GM12878 (cell line): ENCODE measurements around the gene CCDC159. TPM values are rescaled to one million over a fixed set of nuclear protein-coding genes. Genes with fewer than 3 reads are reported as not detected.

Experiments used
- CEBPZ ChIP-seq: fragments of 150-350 bp; IDR thresholded peaks from 2 replicates; pipeline ENCODE4 v1.6.1; 2016; ENCODE audit warnings: low read depth, low read length
- EZH2 ChIP-seq: IDR thresholded peaks from 2 replicates; pipeline ENCODE4 v1.6.1; 2012; ENCODE audit warnings: low read depth, mild to moderate bottlenecking, control low read depth, inconsistent platforms, low read length, borderline replicate concordance; ENCODE audit not compliant: control insufficient read depth
- JUND ChIP-seq: IDR thresholded peaks from 2 replicates; pipeline ENCODE4 v1.6.1; 2012; ENCODE audit warnings: low read depth, mild to moderate bottlenecking, low read length, improper control_type of control experiment, moderate library complexity
- PAX8 ChIP-seq: fragments of 450-650 bp; IDR thresholded peaks from 2 replicates; pipeline ENCODE4 v1.6.1; 2017; ENCODE audit warnings: mild to moderate bottlenecking, moderate library complexity
- SREBF2 ChIP-seq: IDR thresholded peaks from 2 replicates; pipeline ENCODE4 v1.6.1; 2012; ENCODE audit warnings: mild to moderate bottlenecking, low read length
- ZNF24 ChIP-seq: fragments of 450-650 bp; IDR thresholded peaks from 2 replicates; pipeline ENCODE4 v1.6.1; 2017; ENCODE audit warnings: antibody characterized with exemption, mild to moderate bottlenecking
- ZNF274 ChIP-seq: IDR thresholded peaks from one replicate; pipeline ENCODE4 v1.8.0; 2011; ENCODE audit not compliant: insufficient read length, insufficient read depth
- polyA plus RNA-seq, 11 experiments: library from polyadenylated mRNA; depleted of rRNA in 4 of 11; unstranded in 6 of 11; stranded (reverse) in 5 of 11; fragments of >200 nt; fragmentation: Nextera tagmentation in 4 of 11; fragmentation: Illumina TruSeq in 1 of 11; extraction: Ambion mirVana in 4 of 11; extraction: Trizol in 1 of 11; gene quantifications; 1 replicate in 1 of 11; 2 replicates in 10 of 11; pipeline versions ENCODE4 v1.2.1 to v1.2.3, GENCODE V29; 2011 to 2016; ENCODE audit warnings: inconsistent platforms in 2 of 11, missing spikeins in 2 of 11, low read depth in 1 of 11
- total RNA-seq, 4 experiments: library from RNA; depleted of rRNA in 3 of 4; stranded (reverse); fragments of >200 nt in 3 of 4; fragmentation: Illumina TruSeq in 1 of 4; extraction: Trizol in 1 of 4; gene quantifications; 2 replicates each; pipeline versions ENCODE4 v1.2.1 to v1.2.3, GENCODE V29; 2013 to 2021
- TF ChIP-seq, protein P1 (sequence below): fragments of 450-650 bp; IDR thresholded peaks from 2 replicates; pipeline ENCODE4 v1.6.1; 2017; ENCODE audit warnings: mild to moderate bottlenecking, low read depth, inconsistent platforms; ENCODE audit not compliant: poor library complexity, severe bottlenecking
- TF ChIP-seq, protein P2 (sequence below): IDR thresholded peaks from 2 replicates; pipeline ENCODE4 v1.6.1; 2012; ENCODE audit warnings: improper control_type of control experiment, low read depth, low read length; ENCODE audit not compliant: insufficient replicate concordance
- TF ChIP-seq, protein P3 (sequence below): fragments of 450-650 bp; IDR thresholded peaks from 2 replicates; pipeline ENCODE4 v1.6.1; 2017; ENCODE audit warnings: mild to moderate bottlenecking
- TF ChIP-seq, protein P4 (sequence below): IDR thresholded peaks from 2 replicates; pipeline ENCODE4 v1.6.1; 2012; ENCODE audit warnings: low read depth, low read length, improper control_type of control experiment

CCDC159 gene
- total and polyA plus RNA-seq, 10 of the 15 experiments (the other 5 are each of a cell fraction or from before 2014, with no cell fraction given): 0.61 to 14.7 (median 10.1) TPM

DNA sequence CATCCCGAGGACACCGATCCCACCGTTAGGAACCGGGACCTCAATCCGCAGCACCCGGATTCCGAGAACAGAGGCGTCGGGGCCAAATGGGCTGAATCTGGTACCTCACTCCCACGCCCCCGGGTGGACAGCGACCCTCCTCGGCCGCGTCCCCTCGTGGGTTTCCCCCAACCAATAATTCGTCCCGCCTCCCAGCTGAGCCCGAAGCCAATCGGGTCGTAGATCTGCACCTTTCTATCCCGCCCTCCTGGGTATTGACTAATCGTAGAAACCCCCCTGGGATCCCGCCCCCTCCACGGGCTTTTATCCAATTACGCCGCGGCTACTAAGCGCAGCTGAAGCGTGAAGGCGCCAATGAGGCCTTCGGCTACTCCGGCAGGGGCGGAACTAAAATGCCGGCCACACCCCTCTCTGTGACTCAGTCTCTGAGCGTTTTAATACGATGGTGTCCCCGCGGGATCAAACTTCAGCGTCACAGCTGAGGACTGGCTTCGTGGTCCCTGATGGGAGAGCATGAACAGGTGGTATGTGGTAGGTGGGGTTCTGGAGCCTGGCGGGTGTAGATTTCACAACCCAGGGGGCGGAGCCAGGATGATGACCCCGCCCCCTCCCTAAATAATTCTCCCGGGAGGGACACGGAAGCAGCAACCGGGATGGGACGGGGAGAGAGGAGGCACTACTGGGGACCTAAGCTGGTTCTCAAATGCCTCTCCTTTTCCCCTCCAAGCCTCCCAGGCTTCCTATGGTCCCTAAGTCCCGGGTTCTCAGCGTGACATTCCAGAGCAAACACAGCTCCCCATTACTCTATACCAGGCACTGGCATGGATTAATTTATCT is at the start of gene CCDC159, which contains the start of gene TMEM205 (continued):
- TF ChIP-seq, protein P1, sequence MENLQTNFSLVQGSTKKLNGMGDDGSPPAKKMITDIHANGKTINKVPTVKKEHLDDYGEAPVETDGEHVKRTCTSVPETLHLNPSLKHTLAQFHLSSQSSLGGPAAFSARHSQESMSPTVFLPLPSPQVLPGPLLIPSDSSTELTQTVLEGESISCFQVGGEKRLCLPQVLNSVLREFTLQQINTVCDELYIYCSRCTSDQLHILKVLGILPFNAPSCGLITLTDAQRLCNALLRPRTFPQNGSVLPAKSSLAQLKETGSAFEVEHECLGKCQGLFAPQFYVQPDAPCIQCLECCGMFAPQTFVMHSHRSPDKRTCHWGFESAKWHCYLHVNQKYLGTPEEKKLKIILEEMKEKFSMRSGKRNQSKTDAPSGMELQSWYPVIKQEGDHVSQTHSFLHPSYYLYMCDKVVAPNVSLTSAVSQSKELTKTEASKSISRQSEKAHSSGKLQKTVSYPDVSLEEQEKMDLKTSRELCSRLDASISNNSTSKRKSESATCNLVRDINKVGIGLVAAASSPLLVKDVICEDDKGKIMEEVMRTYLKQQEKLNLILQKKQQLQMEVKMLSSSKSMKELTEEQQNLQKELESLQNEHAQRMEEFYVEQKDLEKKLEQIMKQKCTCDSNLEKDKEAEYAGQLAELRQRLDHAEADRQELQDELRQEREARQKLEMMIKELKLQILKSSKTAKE: no peak
- TF ChIP-seq CEBPZ (peak; percentile 94), ZNF24 (no peak), PAX8 (no peak), ZNF274 (no peak), JUND (0 out of 2 replicates have a peak, but pooled peaks have one; percentile 41), SREBF2 (no peak), EZH2 (no peak)
- TF ChIP-seq, protein P2, sequence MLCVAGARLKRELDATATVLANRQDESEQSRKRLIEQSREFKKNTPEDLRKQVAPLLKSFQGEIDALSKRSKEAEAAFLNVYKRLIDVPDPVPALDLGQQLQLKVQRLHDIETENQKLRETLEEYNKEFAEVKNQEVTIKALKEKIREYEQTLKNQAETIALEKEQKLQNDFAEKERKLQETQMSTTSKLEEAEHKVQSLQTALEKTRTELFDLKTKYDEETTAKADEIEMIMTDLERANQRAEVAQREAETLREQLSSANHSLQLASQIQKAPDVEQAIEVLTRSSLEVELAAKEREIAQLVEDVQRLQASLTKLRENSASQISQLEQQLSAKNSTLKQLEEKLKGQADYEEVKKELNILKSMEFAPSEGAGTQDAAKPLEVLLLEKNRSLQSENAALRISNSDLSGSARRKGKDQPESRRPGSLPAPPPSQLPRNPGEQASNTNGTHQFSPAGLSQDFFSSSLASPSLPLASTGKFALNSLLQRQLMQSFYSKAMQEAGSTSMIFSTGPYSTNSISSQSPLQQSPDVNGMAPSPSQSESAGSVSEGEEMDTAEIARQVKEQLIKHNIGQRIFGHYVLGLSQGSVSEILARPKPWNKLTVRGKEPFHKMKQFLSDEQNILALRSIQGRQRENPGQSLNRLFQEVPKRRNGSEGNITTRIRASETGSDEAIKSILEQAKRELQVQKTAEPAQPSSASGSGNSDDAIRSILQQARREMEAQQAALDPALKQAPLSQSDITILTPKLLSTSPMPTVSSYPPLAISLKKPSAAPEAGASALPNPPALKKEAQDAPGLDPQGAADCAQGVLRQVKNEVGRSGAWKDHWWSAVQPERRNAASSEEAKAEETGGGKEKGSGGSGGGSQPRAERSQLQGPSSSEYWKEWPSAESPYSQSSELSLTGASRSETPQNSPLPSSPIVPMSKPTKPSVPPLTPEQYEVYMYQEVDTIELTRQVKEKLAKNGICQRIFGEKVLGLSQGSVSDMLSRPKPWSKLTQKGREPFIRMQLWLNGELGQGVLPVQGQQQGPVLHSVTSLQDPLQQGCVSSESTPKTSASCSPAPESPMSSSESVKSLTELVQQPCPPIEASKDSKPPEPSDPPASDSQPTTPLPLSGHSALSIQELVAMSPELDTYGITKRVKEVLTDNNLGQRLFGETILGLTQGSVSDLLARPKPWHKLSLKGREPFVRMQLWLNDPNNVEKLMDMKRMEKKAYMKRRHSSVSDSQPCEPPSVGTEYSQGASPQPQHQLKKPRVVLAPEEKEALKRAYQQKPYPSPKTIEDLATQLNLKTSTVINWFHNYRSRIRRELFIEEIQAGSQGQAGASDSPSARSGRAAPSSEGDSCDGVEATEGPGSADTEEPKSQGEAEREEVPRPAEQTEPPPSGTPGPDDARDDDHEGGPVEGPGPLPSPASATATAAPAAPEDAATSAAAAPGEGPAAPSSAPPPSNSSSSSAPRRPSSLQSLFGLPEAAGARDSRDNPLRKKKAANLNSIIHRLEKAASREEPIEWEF: peak; percentile 50
- TF ChIP-seq, protein P3, sequence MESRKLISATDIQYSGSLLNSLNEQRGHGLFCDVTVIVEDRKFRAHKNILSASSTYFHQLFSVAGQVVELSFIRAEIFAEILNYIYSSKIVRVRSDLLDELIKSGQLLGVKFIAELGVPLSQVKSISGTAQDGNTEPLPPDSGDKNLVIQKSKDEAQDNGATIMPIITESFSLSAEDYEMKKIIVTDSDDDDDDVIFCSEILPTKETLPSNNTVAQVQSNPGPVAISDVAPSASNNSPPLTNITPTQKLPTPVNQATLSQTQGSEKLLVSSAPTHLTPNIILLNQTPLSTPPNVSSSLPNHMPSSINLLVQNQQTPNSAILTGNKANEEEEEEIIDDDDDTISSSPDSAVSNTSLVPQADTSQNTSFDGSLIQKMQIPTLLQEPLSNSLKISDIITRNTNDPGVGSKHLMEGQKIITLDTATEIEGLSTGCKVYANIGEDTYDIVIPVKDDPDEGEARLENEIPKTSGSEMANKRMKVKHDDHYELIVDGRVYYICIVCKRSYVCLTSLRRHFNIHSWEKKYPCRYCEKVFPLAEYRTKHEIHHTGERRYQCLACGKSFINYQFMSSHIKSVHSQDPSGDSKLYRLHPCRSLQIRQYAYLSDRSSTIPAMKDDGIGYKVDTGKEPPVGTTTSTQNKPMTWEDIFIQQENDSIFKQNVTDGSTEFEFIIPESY: no peak
- TF ChIP-seq, protein P4, sequence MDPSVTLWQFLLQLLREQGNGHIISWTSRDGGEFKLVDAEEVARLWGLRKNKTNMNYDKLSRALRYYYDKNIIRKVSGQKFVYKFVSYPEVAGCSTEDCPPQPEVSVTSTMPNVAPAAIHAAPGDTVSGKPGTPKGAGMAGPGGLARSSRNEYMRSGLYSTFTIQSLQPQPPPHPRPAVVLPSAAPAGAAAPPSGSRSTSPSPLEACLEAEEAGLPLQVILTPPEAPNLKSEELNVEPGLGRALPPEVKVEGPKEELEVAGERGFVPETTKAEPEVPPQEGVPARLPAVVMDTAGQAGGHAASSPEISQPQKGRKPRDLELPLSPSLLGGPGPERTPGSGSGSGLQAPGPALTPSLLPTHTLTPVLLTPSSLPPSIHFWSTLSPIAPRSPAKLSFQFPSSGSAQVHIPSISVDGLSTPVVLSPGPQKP: no peak
